Testis (tissue), 2 donors: ENCODE results near the gene MYB.

ENCODE experiments used
- CTCF ChIP-seq, 3 experiments: fragments of 450-650 bp in 2 of 3; fragments of 200-600 bp in 1 of 3; sonication (generic) in 1 of 3; IDR thresholded peaks; one replicate each; pipeline ENCODE4 v1.5.1; 2016 to 2019; ENCODE audit warnings: antibody characterized with exemption in 3 of 3, mild to moderate bottlenecking in 2 of 3, moderate library complexity in 1 of 3
- POLR2A ChIP-seq: fragments of 450-650 bp; IDR thresholded peaks from one replicate; pipeline ENCODE4 v1.6.1; 2017; ENCODE audit warnings: antibody characterized with exemption, mild to moderate bottlenecking, moderate library complexity

- TF ChIP-seq CTCF (IDR thresholded peaks at IDR 0.05), result no peak
- TF ChIP-seq POLR2A, result no peak
Measured at GRCh38 chr6:135221505-135221904, 40.4 kb downstream of the MYB start.
